Chondrocyte (in vitro differentiated cells): ENCODE data around the gene KCNT1. TPM values are rescaled to one million over a fixed set of nuclear protein-coding genes. Genes with fewer than 3 reads are reported as not detected.

Experiments
- DNase-seq: peaks from one replicate; pipeline ENCODE4 v3.0.0; 2021; ENCODE audit warnings: mixed read lengths, low spot score
- H3K27ac Mint-ChIP-seq: one replicate; pipeline ENCODE4 v1.8.0; 2021; ENCODE audit warnings: mild to moderate bottlenecking, moderate library complexity, mixed read lengths; ENCODE audit not compliant: unreplicated experiment
- H3K27me3 Mint-ChIP-seq: 2 replicates; pipeline ENCODE4 v1.8.0; 2021; ENCODE audit warnings: low read depth, mixed read lengths
- H3K36me3 Mint-ChIP-seq: 2 replicates; pipeline ENCODE4 v1.8.0; 2021; ENCODE audit warnings: low read depth, mixed read lengths
- H3K4me1 Mint-ChIP-seq: 2 replicates; pipeline ENCODE4 v1.8.0; 2021; ENCODE audit warnings: low read depth, mild to moderate bottlenecking, mixed read lengths
- H3K4me3 Mint-ChIP-seq: one replicate; pipeline ENCODE4 v1.8.0; 2021; ENCODE audit warnings: mild to moderate bottlenecking, moderate library complexity, mixed read lengths; ENCODE audit not compliant: unreplicated experiment
- H3K9me3 Mint-ChIP-seq: 2 replicates; pipeline ENCODE4 v1.8.0; 2021; ENCODE audit warnings: low read depth, mixed read lengths
- CTCF ChIP-seq: fragments of 200-600 bp; sonication (generic); IDR thresholded peaks from 2 replicates; pipeline ENCODE4 v1.5.0; 2021; ENCODE audit warnings: antibody characterized with exemption, mild to moderate bottlenecking, moderate library complexity
- total RNA-seq: library from RNA; stranded (reverse); gene quantifications from 3 replicates; pipeline ENCODE4 v1.2.1, GENCODE V29; 2021

KCNT1 gene
- total RNA-seq, 1 donor from 2014 or later, result not detected

GRCh38 chr9:135737840-135738521, 36.0 kb downstream of the KCNT1 start:
- Mint-ChIP-seq H3K36me3 (peaks cover 1% of the 10 kb centered on the region), H3K27me3 (peaks cover 11% of the 10 kb centered on the region), H3K4me3 (no peak overlapping the region), H3K27ac (no peak overlapping the region), H3K9me3 (no peaks in the 10 kb centered on the region), H3K4me1 (no peaks in the 10 kb centered on the region)
- DNase-seq, result no peak
- TF ChIP-seq CTCF, result no peak

GRCh38 chr9:135739271-135740220, 37.6 kb downstream of the KCNT1 start:
- H3K4me3 Mint-ChIP-seq, result no peak overlapping the region
- no peak overlapping the region for H3K27ac Mint-ChIP-seq
- DNase-seq, result no peak
- H3K36me3 Mint-ChIP-seq, result peaks cover 1% of the 10 kb centered on the region
- no peak for TF ChIP-seq CTCF
- no peaks in the 10 kb centered on the region for H3K4me1 Mint-ChIP-seq
- H3K27me3 Mint-ChIP-seq, result peaks cover 8% of the 10 kb centered on the region
- no peaks in the 10 kb centered on the region for H3K9me3 Mint-ChIP-seq

GRCh38 chr9:135741276-135742219, 39.6 kb downstream of the KCNT1 start:
- TF ChIP-seq CTCF, result no peak
- H3K27me3 Mint-ChIP-seq, result peaks cover 8% of the 10 kb centered on the region
- no peaks in the 10 kb centered on the region for H3K4me1 Mint-ChIP-seq

GRCh38 chr9:135743021-135743420, 41.0 kb downstream of the KCNT1 start:
- no peak overlapping the region for H3K4me3 Mint-ChIP-seq
- DNase-seq, result no peak
- peaks cover 1% of the 10 kb centered on the region for H3K36me3 Mint-ChIP-seq
- peaks cover 3% of the 10 kb centered on the region for H3K27me3 Mint-ChIP-seq
- no peaks in the 10 kb centered on the region for H3K9me3 Mint-ChIP-seq
- no peak overlapping the region for H3K27ac Mint-ChIP-seq
- no peaks in the 10 kb centered on the region for H3K4me1 Mint-ChIP-seq
- no peak for TF ChIP-seq CTCF

More at GRCh38 chr9:135741276-135742219, 39.6 kb downstream of the KCNT1 start:
- Mint-ChIP-seq H3K27ac (no peak overlapping the region), H3K4me3 (no peak overlapping the region), H3K36me3 (peaks cover 1% of the 10 kb centered on the region), H3K9me3 (no peaks in the 10 kb centered on the region)
- no peak for DNase-seq
